ENCODE data around the gene KCNH2.
"Not testable (repeated sequence)": the region's sequence is repeated elsewhere in the genome, so short reads cannot be mapped to it uniquely, and the experiment has no call there.

KCNH2 gene

GRCh38 chr7:150978126-150978789 is at the start of gene KCNH2:
TSS of gene KCNH2 (minus strand) at chr7:150978321. CDS start at chr7:150977913, 408 bp downstream.
- Histone ChIP-seq H3K36me3 (no peaks in the 10 kb centered on the region), H3K4me2 (peak within 1 kb of the TSS; percentile 95), H3K27ac (peak within 1 kb of the TSS; percentile 68), H3K9ac (peak within 1 kb of the TSS; percentile 80), H4K20me1 (peaks cover 46% of the 10 kb centered on the region), H3K4me1 (peaks cover 63% of the 10 kb centered on the region), H3K27me3 (peaks cover 28% of the 10 kb centered on the region), H3K4me3 (peak within 1 kb of the TSS; percentile 79), H3K9me3 (no peaks in the 10 kb centered on the region)
- no peak for TF ChIP-seq Cebpa-rat (IDR thresholded peaks at IDR 0.05)

- H3K27ac ChIP-seq, H4K20me1 ChIP-seq, H3K27me3 ChIP-seq, H3K9me3 ChIP-seq: not testable (repeated sequence)
- peak overlapping the region; percentile 18; the same call in 1 of the 2 replicates for H3K9ac ChIP-seq
- peaks cover 12% of the 10 kb centered on the region; the same call in 1 of the 2 replicates for H3K36me3 ChIP-seq
- peak overlapping the region; percentile 69 for H3K4me3 ChIP-seq
- peaks cover 33% of the 10 kb centered on the region for H3K4me1 ChIP-seq
- H3K4me2 ChIP-seq, result peak overlapping the region; percentile 93
Observed at GRCh38 chr7:151027728-151028130, 49.6 kb upstream of the KCNH2 start.

DNA sequence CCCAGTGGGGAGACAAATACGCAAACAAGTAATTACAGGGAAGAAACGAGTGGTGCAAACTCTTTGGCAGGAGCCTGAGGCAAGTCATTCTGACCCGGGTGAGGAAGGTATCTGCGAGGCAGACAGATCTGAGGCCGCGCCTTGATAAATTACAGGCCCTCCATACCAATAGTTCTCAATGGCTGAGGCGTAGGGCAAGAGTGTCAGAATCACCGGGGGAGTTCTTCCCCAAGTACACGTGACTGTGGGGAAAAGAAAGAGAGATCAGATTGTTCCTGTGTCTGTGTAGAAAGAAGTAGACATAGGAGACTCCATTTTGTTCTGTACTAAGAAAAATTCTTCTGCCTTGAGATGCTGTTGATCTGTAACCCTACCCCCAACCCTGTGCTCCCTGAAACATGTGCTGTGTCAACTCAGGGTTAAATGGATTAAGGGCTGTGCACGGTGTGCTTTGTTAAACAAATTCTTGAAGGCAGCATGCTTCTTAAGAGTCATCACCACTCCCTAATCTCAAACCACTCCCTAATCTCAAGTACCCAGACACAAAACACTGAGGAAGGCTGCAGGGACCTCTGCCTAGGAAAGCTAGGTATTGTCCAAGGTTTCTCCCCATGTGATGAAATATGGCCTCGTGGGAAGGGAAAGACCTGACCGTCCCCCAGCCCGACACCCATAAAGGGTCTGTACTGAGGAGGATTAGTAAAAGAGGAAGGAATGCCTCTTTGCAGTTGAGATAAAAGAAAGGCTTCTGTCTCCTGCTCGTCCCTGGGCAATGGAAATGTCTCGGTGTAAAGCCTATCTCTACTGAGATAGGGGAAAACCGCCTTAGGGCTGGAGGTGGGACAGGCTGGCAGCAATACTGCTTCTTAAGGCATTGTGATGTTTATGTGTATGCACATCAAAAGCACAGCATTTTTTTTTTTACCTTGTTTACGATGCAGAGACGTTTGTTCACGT is 48.9 kb upstream of the KCNH2 start:
- not testable (repeated sequence) for H3K27me3 ChIP-seq, H3K27ac ChIP-seq, H4K20me1 ChIP-seq, H3K9me3 ChIP-seq, H3K9ac ChIP-seq, H3K4me3 ChIP-seq
- Histone ChIP-seq H3K36me3 (0 out of 2 replicates have a peak, but pooled peaks cover 10% of the 10 kb centered on the region), H3K4me2 (peak overlapping the region; percentile 93), H3K4me1 (peaks cover 33% of the 10 kb centered on the region)

DNA sequence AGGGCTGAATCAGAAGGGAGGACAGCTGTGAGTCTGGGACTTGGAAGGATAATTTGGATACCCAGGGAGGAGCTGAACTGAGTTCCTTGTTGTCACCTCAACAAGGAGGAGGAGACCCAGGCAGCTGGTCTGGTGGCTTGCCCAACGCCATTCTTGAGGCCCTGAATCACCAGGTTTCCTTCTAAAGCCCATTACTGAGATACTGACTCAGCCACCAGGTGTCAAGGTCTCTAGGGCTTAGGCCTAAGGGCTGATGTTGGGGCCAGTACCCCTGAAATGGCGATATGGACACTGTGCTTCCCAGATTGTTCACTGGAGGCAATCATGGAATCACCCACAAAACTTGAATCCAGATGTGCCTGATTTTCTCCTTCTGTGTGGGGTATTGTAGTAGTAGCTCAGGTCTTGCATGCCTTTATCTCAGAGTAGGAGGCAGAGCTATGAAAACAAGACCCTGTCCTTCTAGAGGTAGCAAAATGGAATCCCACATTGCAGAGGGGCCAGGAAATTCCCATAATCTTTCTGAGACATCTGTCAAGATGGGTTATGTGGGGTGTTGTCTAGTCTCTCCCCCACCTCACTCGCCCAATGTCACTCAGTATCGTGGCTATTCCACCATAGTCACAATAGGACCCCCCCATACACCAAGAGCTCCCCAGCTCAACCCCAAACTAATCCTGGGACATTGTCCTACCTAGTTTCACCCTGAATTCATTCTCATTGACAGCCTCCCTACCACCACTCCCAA is 48.0 kb upstream of the KCNH2 start:
- no peaks in the 10 kb centered on the region for H4K20me1 ChIP-seq
- no peak overlapping the region for H3K4me3 ChIP-seq
- peaks cover 3% of the 10 kb centered on the region; the same call in 1 of the 2 replicates for H3K27me3 ChIP-seq
- H3K4me2 ChIP-seq, result no peak overlapping the region
- H3K9ac ChIP-seq, result no peak overlapping the region
- TF ChIP-seq Cebpa-rat (IDR thresholded peaks at IDR 0.05), result no peak
- peaks cover 33% of the 10 kb centered on the region for H3K4me1 ChIP-seq
- H3K27ac ChIP-seq, result no peak overlapping the region
- H3K9me3 ChIP-seq, result no peaks in the 10 kb centered on the region
- H3K36me3 ChIP-seq, result 0 out of 2 replicates have a peak, but pooled peaks cover under 1% of the 10 kb centered on the region

DNA sequence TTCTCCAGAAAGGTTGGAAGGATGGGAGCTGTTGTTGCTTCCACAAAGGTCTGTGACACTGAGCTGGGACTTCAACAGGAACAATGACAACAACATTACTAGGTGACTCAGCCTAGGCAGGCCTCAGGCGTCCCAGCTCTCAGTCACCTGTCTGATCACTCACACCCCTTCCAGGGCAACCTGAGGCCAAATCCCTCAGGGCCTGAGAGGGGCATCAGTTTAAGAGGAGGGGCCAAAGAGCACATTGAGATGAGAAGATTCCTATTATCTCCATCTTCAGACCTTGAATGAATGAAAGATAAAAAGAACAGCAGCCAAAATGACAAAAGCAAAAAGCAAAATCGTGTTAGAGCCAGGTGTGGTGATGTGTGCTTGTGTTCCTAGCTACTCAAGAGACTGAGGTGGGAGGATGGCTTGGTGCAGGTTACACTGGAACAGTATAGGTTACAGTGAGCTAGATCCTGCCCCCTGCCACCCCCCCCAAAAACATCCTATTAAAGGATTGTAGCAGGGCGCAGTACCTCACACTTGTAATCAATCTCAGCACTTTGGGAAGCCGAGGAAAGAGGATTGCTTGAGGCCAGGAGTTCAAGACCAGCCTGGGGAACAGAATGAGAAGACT is 46.4 kb upstream of the KCNH2 start, which contains the start of gene ATG9B:
ATG9B (minus strand) TSS at position 60 of the 622 bp plus-strand sequence. CDS start 71 bp downstream, outside the sequence.
- H3K36me3 ChIP-seq, result no peaks in the 10 kb centered on the region
- H3K4me1 ChIP-seq, result peaks cover 41% of the 10 kb centered on the region
- no peak within 1 kb of the TSS for H3K4me3 ChIP-seq
- H3K4me2 ChIP-seq, result peak within 1 kb of the TSS; percentile 72
- H3K27me3 ChIP-seq, result peaks cover 5% of the 10 kb centered on the region
- TF ChIP-seq Cebpa-rat (IDR thresholded peaks at IDR 0.05), result no peak
- H3K27ac ChIP-seq, result no peak within 1 kb of the TSS
- peak within 1 kb of the TSS; percentile 13; the same call in 1 of the 2 replicates for H3K9ac ChIP-seq
- no peaks in the 10 kb centered on the region for H3K9me3 ChIP-seq
- H4K20me1 ChIP-seq, result no peaks in the 10 kb centered on the region

- no peak for TF ChIP-seq Cebpa-rat (IDR thresholded peaks at IDR 0.05)
- H3K9ac ChIP-seq, result peak overlapping the region; percentile 13; the same call in 1 of the 2 replicates
Observed at GRCh38 chr7:151023232-151023631, 45.1 kb upstream of the KCNH2 start.

GRCh38 chr7:151020231-151020630 is 42.1 kb upstream of the KCNH2 start:
- peaks cover 14% of the 10 kb centered on the region for H3K27me3 ChIP-seq
- no peak overlapping the region for H3K9ac ChIP-seq
- H3K4me3 ChIP-seq, result no peak overlapping the region
- peaks cover 64% of the 10 kb centered on the region for H3K4me1 ChIP-seq
- H3K9me3 ChIP-seq, result no peaks in the 10 kb centered on the region
- H3K36me3 ChIP-seq, result no peaks in the 10 kb centered on the region
- TF ChIP-seq Cebpa-rat (IDR thresholded peaks at IDR 0.05), result no peak
- peak overlapping the region; percentile 100 for H3K4me2 ChIP-seq
- H4K20me1 ChIP-seq, result no peaks in the 10 kb centered on the region
- H3K27ac ChIP-seq, result no peak overlapping the region

More at GRCh38 chr7:151023232-151023631, 45.1 kb upstream of the KCNH2 start:
- H3K36me3 ChIP-seq, result no peaks in the 10 kb centered on the region
- no peak overlapping the region for H3K4me3 ChIP-seq
- H3K9me3 ChIP-seq, result no peaks in the 10 kb centered on the region
- no peaks in the 10 kb centered on the region for H4K20me1 ChIP-seq
- H3K27me3 ChIP-seq, result peaks cover 18% of the 10 kb centered on the region
- H3K27ac ChIP-seq, result no peak overlapping the region
- peak overlapping the region; percentile 72 for H3K4me2 ChIP-seq
- H3K4me1 ChIP-seq, result peaks cover 47% of the 10 kb centered on the region

GRCh38 chr7:151019130-151019447 is 41.0 kb upstream of the KCNH2 start:
- H3K27ac ChIP-seq, result peak overlapping the region; percentile 57
- H3K4me3 ChIP-seq, result peak overlapping the region; percentile 68
- peaks cover 76% of the 10 kb centered on the region for H3K4me1 ChIP-seq
- no peak for TF ChIP-seq Cebpa-rat (IDR thresholded peaks at IDR 0.05)
- H3K9ac ChIP-seq, result peak overlapping the region; percentile 73; the same call in 1 of the 2 replicates
- peaks cover 14% of the 10 kb centered on the region for H3K27me3 ChIP-seq
- H3K9me3 ChIP-seq, result no peaks in the 10 kb centered on the region
- H3K4me2 ChIP-seq, result peak overlapping the region; percentile 100
- no peaks in the 10 kb centered on the region for H4K20me1 ChIP-seq
- peaks cover 4% of the 10 kb centered on the region; the same call in 1 of the 2 replicates for H3K36me3 ChIP-seq
